Activated naive CD8-positive, alpha-beta T cell treated with anti-CD3 and anti-CD28 coated beads for 36 hours (primary cell): ENCODE measurements around the gene GTF3C5. TPM values are rescaled to one million over a fixed set of nuclear protein-coding genes. Genes with fewer than 3 reads are reported as not detected.
"Not testable (repeated sequence)": the region's sequence is repeated elsewhere in the genome, so short reads cannot be mapped to it uniquely, and the experiment has no call there.

ENCODE experiments used
- DNase-seq: peaks from one replicate; pipeline ENCODE4 v3.0.0; 2021
- H3K27ac Mint-ChIP-seq: one replicate; pipeline ENCODE4 v1.8.0; 2022; ENCODE audit warnings: mild to moderate bottlenecking, moderate library complexity, mixed read lengths
- H3K27me3 Mint-ChIP-seq: one replicate; pipeline ENCODE4 v1.8.0; 2022; ENCODE audit warnings: mild to moderate bottlenecking, mixed read lengths
- H3K36me3 Mint-ChIP-seq: one replicate; pipeline ENCODE4 v1.8.0; 2021; ENCODE audit warnings: mild to moderate bottlenecking, mixed read lengths
- H3K4me1 Mint-ChIP-seq: one replicate; pipeline ENCODE4 v1.8.0; 2021; ENCODE audit warnings: mixed read lengths
- H3K4me3 Mint-ChIP-seq: one replicate; pipeline ENCODE4 v1.8.0; 2022; ENCODE audit warnings: mild to moderate bottlenecking, moderate library complexity, mixed read lengths
- H3K9me3 Mint-ChIP-seq: one replicate; pipeline ENCODE4 v1.8.0; 2022; ENCODE audit warnings: mixed read lengths
- total RNA-seq, 2 experiments: library from RNA; stranded (reverse); gene quantifications; one replicate each; pipeline ENCODE4 v1.2.3, GENCODE V29; 2021

Gene GTF3C5
- total RNA-seq, 2 experiments from 2014 or later, result 85.4 to 90.2 TPM

GRCh38 chr9:133062569-133062968, 31.8 kb downstream of the GTF3C5 start:
- not testable (repeated sequence) for H3K27ac Mint-ChIP-seq, H3K27me3 Mint-ChIP-seq, DNase-seq, H3K9me3 Mint-ChIP-seq, H3K4me3 Mint-ChIP-seq
- Mint-ChIP-seq H3K36me3 (peaks cover 11% of the 10 kb centered on the region), H3K4me1 (peaks cover 32% of the 10 kb centered on the region)

GRCh38 chr9:133063159-133063499, 32.3 kb downstream of the GTF3C5 start:
- no peak for DNase-seq
- H3K27ac Mint-ChIP-seq, result no peak overlapping the region
- H3K36me3 Mint-ChIP-seq, result peaks cover 11% of the 10 kb centered on the region
- H3K27me3 Mint-ChIP-seq, result no peaks in the 10 kb centered on the region
- no peaks in the 10 kb centered on the region for H3K9me3 Mint-ChIP-seq
- H3K4me1 Mint-ChIP-seq, result peaks cover 28% of the 10 kb centered on the region
- H3K4me3 Mint-ChIP-seq, result no peak overlapping the region

- H3K4me3 Mint-ChIP-seq, result no peak overlapping the region
- no peak for DNase-seq
- H3K36me3 Mint-ChIP-seq, result peaks cover 9% of the 10 kb centered on the region
- no peak overlapping the region for H3K27ac Mint-ChIP-seq
- no peaks in the 10 kb centered on the region for H3K9me3 Mint-ChIP-seq
- peaks cover 23% of the 10 kb centered on the region for H3K4me1 Mint-ChIP-seq
- no peaks in the 10 kb centered on the region for H3K27me3 Mint-ChIP-seq
Observed at GRCh38 chr9:133063500-133064231, 32.9 kb downstream of the GTF3C5 start.

GRCh38 chr9:133064241-133065069, 33.7 kb downstream of the GTF3C5 start:
- H3K27me3 Mint-ChIP-seq, result no peaks in the 10 kb centered on the region
- H3K9me3 Mint-ChIP-seq, result no peaks in the 10 kb centered on the region
- H3K27ac Mint-ChIP-seq, result no peak overlapping the region
- H3K4me1 Mint-ChIP-seq, result peaks cover 16% of the 10 kb centered on the region
- H3K36me3 Mint-ChIP-seq, result peaks cover 3% of the 10 kb centered on the region
- DNase-seq, result no peak
- H3K4me3 Mint-ChIP-seq, result no peak overlapping the region

- no peaks in the 10 kb centered on the region for H3K9me3 Mint-ChIP-seq
- H3K4me3 Mint-ChIP-seq, result no peak overlapping the region
Observed at GRCh38 chr9:133065070-133065388, 34.2 kb downstream of the GTF3C5 start.

GRCh38 chr9:133066181-133066983, 35.6 kb downstream of the GTF3C5 start:
- H3K4me1 Mint-ChIP-seq, result peaks cover under 1% of the 10 kb centered on the region
- no peak overlapping the region for H3K4me3 Mint-ChIP-seq
- no peaks in the 10 kb centered on the region for H3K9me3 Mint-ChIP-seq
- no peaks in the 10 kb centered on the region for H3K27me3 Mint-ChIP-seq
- H3K27ac Mint-ChIP-seq, result no peak overlapping the region
- no peak for DNase-seq
- no peaks in the 10 kb centered on the region for H3K36me3 Mint-ChIP-seq

More at GRCh38 chr9:133065070-133065388, 34.2 kb downstream of the GTF3C5 start:
- H3K27me3 Mint-ChIP-seq, result no peaks in the 10 kb centered on the region
- DNase-seq, result no peak
- no peak overlapping the region for H3K27ac Mint-ChIP-seq
- no peaks in the 10 kb centered on the region for H3K36me3 Mint-ChIP-seq
- peaks cover 10% of the 10 kb centered on the region for H3K4me1 Mint-ChIP-seq

- no peak for DNase-seq
- H3K4me3 Mint-ChIP-seq, result no peak overlapping the region
- H3K9me3 Mint-ChIP-seq, result no peaks in the 10 kb centered on the region
- no peak overlapping the region for H3K27ac Mint-ChIP-seq
- H3K27me3 Mint-ChIP-seq, result no peaks in the 10 kb centered on the region
- H3K36me3 Mint-ChIP-seq, result peaks cover 1% of the 10 kb centered on the region
- no peaks in the 10 kb centered on the region for H3K4me1 Mint-ChIP-seq
Observed at GRCh38 chr9:133067006-133067405, 36.2 kb downstream of the GTF3C5 start.

- H3K4me1 Mint-ChIP-seq, result no peaks in the 10 kb centered on the region
- no peak overlapping the region for H3K4me3 Mint-ChIP-seq
- no peak for DNase-seq
- no peaks in the 10 kb centered on the region for H3K9me3 Mint-ChIP-seq
- no peaks in the 10 kb centered on the region for H3K27me3 Mint-ChIP-seq
- peaks cover 1% of the 10 kb centered on the region for H3K36me3 Mint-ChIP-seq
- H3K27ac Mint-ChIP-seq, result no peak overlapping the region
Observed at GRCh38 chr9:133067813-133068212, 37.0 kb downstream of the GTF3C5 start.

- H3K36me3 Mint-ChIP-seq, H3K27ac Mint-ChIP-seq, H3K4me3 Mint-ChIP-seq, H3K9me3 Mint-ChIP-seq, H3K27me3 Mint-ChIP-seq, DNase-seq, H3K4me1 Mint-ChIP-seq: not testable (repeated sequence)
Observed at GRCh38 chr9:133068431-133068830, 37.6 kb downstream of the GTF3C5 start.

- H3K4me1 Mint-ChIP-seq, H3K27me3 Mint-ChIP-seq, H3K9me3 Mint-ChIP-seq, H3K27ac Mint-ChIP-seq, H3K36me3 Mint-ChIP-seq, H3K4me3 Mint-ChIP-seq, DNase-seq: not testable (repeated sequence)
Observed at GRCh38 chr9:133070500-133070961, 39.7 kb downstream of the GTF3C5 start.

- not testable (repeated sequence) for H3K4me3 Mint-ChIP-seq, H3K27me3 Mint-ChIP-seq, H3K4me1 Mint-ChIP-seq, H3K27ac Mint-ChIP-seq, H3K36me3 Mint-ChIP-seq, DNase-seq, H3K9me3 Mint-ChIP-seq
Observed at GRCh38 chr9:133070985-133071384, 40.2 kb downstream of the GTF3C5 start.

- no peaks in the 10 kb centered on the region for H3K9me3 Mint-ChIP-seq
- H3K36me3 Mint-ChIP-seq, result peaks cover 1% of the 10 kb centered on the region
- H3K4me1 Mint-ChIP-seq, result no peaks in the 10 kb centered on the region
- H3K4me3 Mint-ChIP-seq, result no peak overlapping the region
- no peaks in the 10 kb centered on the region for H3K27me3 Mint-ChIP-seq
- H3K27ac Mint-ChIP-seq, result no peak overlapping the region
- DNase-seq, result no peak
Observed at GRCh38 chr9:133071484-133072150, 40.8 kb downstream of the GTF3C5 start.

GRCh38 chr9:133072210-133072609, 41.4 kb downstream of the GTF3C5 start:
- not testable (repeated sequence) for H3K27me3 Mint-ChIP-seq, DNase-seq, H3K9me3 Mint-ChIP-seq, H3K27ac Mint-ChIP-seq, H3K4me3 Mint-ChIP-seq, H3K4me1 Mint-ChIP-seq, H3K36me3 Mint-ChIP-seq

GRCh38 chr9:133073086-133074014, 42.6 kb downstream of the GTF3C5 start:
- Mint-ChIP-seq H3K27me3 (no peaks in the 10 kb centered on the region), H3K27ac (no peak overlapping the region), H3K4me1 (no peaks in the 10 kb centered on the region), H3K9me3 (no peaks in the 10 kb centered on the region), H3K36me3 (peaks cover 1% of the 10 kb centered on the region), H3K4me3 (no peak overlapping the region)
- no peak for DNase-seq
